HepG2 (cell line): ENCODE results near the gene FLRT2. TPM values are rescaled to one million over a fixed set of nuclear protein-coding genes. Genes with fewer than 3 reads are reported as not detected.

Experiments
- ATAC-seq: fragments of 200-7000 bp; cut with Tn5 transposase; 3 replicates; pipeline ENCODE4 v1.9.1; 2020; ENCODE audit warnings: mild to moderate bottlenecking, moderate library complexity
- BruUV-seq: library from RNA; stranded (reverse); fragments of 400-500 nt; replicated peaks from 2 replicates; lab custom pipeline; 2021; lab: Mats Ljungman, UMichigan
- CTCF ChIA-PET: fragments of 300-600 bp; formaldehyde crosslinking; extraction: SDS; loops from one replicate; lab custom pipeline; 2021; ENCODE audit warnings: low total read pairs, inconsistent platforms, low intra/inter-chr PET ratio; lab: Yijun Ruan, JAX
- POLR2A ChIA-PET: fragments of 350-600 bp; sonication (Branson Sonifier 250); formaldehyde crosslinking; loops from one replicate; lab custom pipeline; 2020; ENCODE audit warnings: antibody characterized with exemption, inconsistent platforms; lab: Yijun Ruan, JAX
- DNase-seq: peaks from one replicate; pipeline ENCODE4 v3.0.0-alpha.2; 2015; ENCODE audit warnings: low spot score
- FAIRE-seq: peaks from 3 replicates; lab custom pipeline; 2011; peaks lifted over from hg19 to GRCh38; lab: Jason Lieb, UNC
- H2AFZ ChIP-seq: one replicate; pipeline ENCODE4 v1.6.1; 2011; ENCODE audit warnings: low read length, inconsistent platforms
- H3K27ac ChIP-seq: fragments of 300-600 bp; 3 replicates; pipeline ENCODE4 v1.8.0; 2011; ENCODE audit warnings: mixed run types, mild to moderate bottlenecking, mixed read lengths, low read length, inconsistent platforms; ENCODE audit not compliant: insufficient read depth; ENCODE audit errors: extremely low read length
- H3K27me3 ChIP-seq, 2 experiments: fragments of 200-600 bp in 1 of 2; 2 replicates in 1 of 2; 3 replicates in 1 of 2; pipeline versions ENCODE4 v1.6.0 to v1.8.0; 2011; ENCODE audit warnings: low read length in 2 of 2, mild to moderate bottlenecking in 2 of 2, moderate library complexity in 2 of 2, inconsistent platforms in 1 of 2; ENCODE audit not compliant: insufficient read depth in 2 of 2, control insufficient read depth in 1 of 2
- H3K36me3 ChIP-seq, 2 experiments: fragments of 200-600 bp in 1 of 2; replicated peaks in 1 of 2; 2 replicates in 1 of 2; 3 replicates in 1 of 2; pipeline versions ENCODE4 v1.5.1 to v1.8.0; 2011; ENCODE audit warnings: low read length in 2 of 2, inconsistent platforms in 1 of 2; ENCODE audit not compliant: insufficient read depth in 2 of 2, control insufficient read depth in 1 of 2
- H3K4me1 ChIP-seq: 2 replicates; pipeline ENCODE4 v1.5.1; 2012; ENCODE audit warnings: low read length, inconsistent platforms; ENCODE audit not compliant: insufficient read depth
- H3K4me2 ChIP-seq: 2 replicates; pipeline ENCODE4 v1.6.0; 2011; ENCODE audit warnings: low read depth, low read length, inconsistent platforms
- H3K4me3 ChIP-seq, 3 experiments: fragments of 200-600 bp in 1 of 3; sonication (generic), shearing (Covaris generic) in 1 of 3; replicated peaks in 1 of 3; 2 replicates each; pipeline ENCODE4 v1.5.1; 2011 to 2016; ENCODE audit warnings: low read length in 3 of 3, inconsistent platforms in 2 of 3, low read depth in 2 of 3, mild to moderate bottlenecking in 2 of 3, control low read depth in 1 of 3, mixed read lengths in 1 of 3; ENCODE audit not compliant: insufficient read depth in 1 of 3
- H3K79me2 ChIP-seq: one replicate; pipeline ENCODE4 v1.6.1; 2011; ENCODE audit warnings: low read length, inconsistent platforms; ENCODE audit not compliant: insufficient read depth
- H3K9ac ChIP-seq: 2 replicates; pipeline ENCODE4 v1.6.0; 2011; ENCODE audit warnings: mild to moderate bottlenecking, low read depth, low read length, inconsistent platforms; ENCODE audit not compliant: insufficient read depth
- H3K9me3 ChIP-seq: 2 replicates; pipeline ENCODE4 v1.5.1; 2012; ENCODE audit warnings: mild to moderate bottlenecking, low read length
- H4K20me1 ChIP-seq: 2 replicates; pipeline ENCODE4 v1.6.0; 2011; ENCODE audit warnings: inconsistent platforms, mild to moderate bottlenecking, low read length, moderate library complexity; ENCODE audit not compliant: insufficient read depth
- BRF2 ChIP-seq: sonication (generic); formaldehyde crosslinking; IDR thresholded peaks from 2 replicates; pipeline ENCODE4 v1.8.1; 2022; ENCODE audit warnings: mild to moderate bottlenecking, missing genetic modification reagents
- FOXM1 ChIP-seq: sonication (generic); formaldehyde crosslinking; IDR thresholded peaks from 2 replicates; pipeline ENCODE4 v1.5.0; 2020; ENCODE audit warnings: missing genetic modification reagents
- HOMEZ ChIP-seq: IDR thresholded peaks from 2 replicates; pipeline ENCODE4 v1.6.1; 2016; ENCODE audit warnings: low read depth
- MLX ChIP-seq: IDR thresholded peaks from 2 replicates; pipeline ENCODE4 v1.6.1; 2016
- MXD4 ChIP-seq: IDR thresholded peaks from 2 replicates; pipeline ENCODE4 v1.6.1; 2016; ENCODE audit warnings: mild to moderate bottlenecking, missing biosample characterization, missing genetic modification reagents
- REPIN1 ChIP-seq: sonication (generic); formaldehyde crosslinking; IDR thresholded peaks from 2 replicates; pipeline ENCODE4 v1.8.0; 2022; ENCODE audit warnings: missing genetic modification reagents, low read depth, mild to moderate bottlenecking, borderline replicate concordance
- XRCC5 ChIP-seq: fragments of 200-400 bp; formaldehyde crosslinking; optimal IDR thresholded peaks from 2 replicates; pipeline ENCODE3; 2017; ENCODE audit warnings: mild to moderate bottlenecking, low read length
- ZMYM4 ChIP-seq: sonication (generic); formaldehyde crosslinking; IDR thresholded peaks from 2 replicates; pipeline ENCODE4 v1.8.1; 2023; ENCODE audit warnings: mild to moderate bottlenecking, missing genetic modification reagents
- ZNF143 ChIP-seq: sonication (generic); formaldehyde crosslinking; IDR thresholded peaks from 2 replicates; pipeline ENCODE4 v1.4.0; 2020; ENCODE audit warnings: missing genetic modification reagents
- ZNF274 ChIP-seq: sonication (generic); formaldehyde crosslinking; IDR thresholded peaks from 2 replicates; pipeline ENCODE4 v1.5.1; 2020; ENCODE audit warnings: mild to moderate bottlenecking, missing genetic modification reagents
- ZNF331 ChIP-seq: sonication (generic); formaldehyde crosslinking; IDR thresholded peaks from 2 replicates; pipeline ENCODE4 v1.4.0; 2020; ENCODE audit warnings: missing genetic modification reagents
- WGBS: methylation state at CpG from one replicate; pipeline ENCODE4 v1.1.6; 2017; ENCODE audit warnings: low lambda C conversion rate; 5-methylcytosine and 5-hydroxymethylcytosine counted together
- in situ Hi-C: cut with HindIII; loops from 2 replicates; pipeline ENCODE4 v1.10.0; 2017; ENCODE audit warnings: low pct_unique_long_range_greater_than_20kb; ENCODE audit not compliant: extremely low pct_ligation_motif_present
- intact Hi-C: fragments of 100-400 bp; cut with micrococcal nuclease; formaldehyde crosslinking; loops from one replicate; pipeline ENCODE4 v1.10.0; 2022; ENCODE audit not compliant: unreplicated experiment
- polyA plus RNA-seq, 8 experiments: library from polyadenylated mRNA; depleted of rRNA in 3 of 8; stranded (reverse) in 7 of 8; unstranded in 1 of 8; fragments of >200 nt; fragmentation: Illumina TruSeq in 4 of 8; extraction: Trizol in 4 of 8; gene quantifications; 2 replicates each; pipeline versions ENCODE4 v1.2.1 to v1.2.3, GENCODE V29; 2011 to 2016; ENCODE audit warnings: low read depth in 4 of 8, missing spikeins in 1 of 8, mixed read lengths in 1 of 8; ENCODE audit not compliant: insufficient read depth in 1 of 8
- total RNA-seq, 5 experiments: library from RNA; depleted of rRNA; stranded (reverse); fragments of >200 nt; fragmentation: Illumina TruSeq; extraction: Trizol; gene quantifications; 2 replicates each; pipeline ENCODE4 v1.2.3, GENCODE V29; 2016; ENCODE audit warnings: low read depth in 1 of 5
- TF ChIP-seq, protein P1 (sequence below): sonication (generic); formaldehyde crosslinking; IDR thresholded peaks from 2 replicates; pipeline ENCODE4 v1.8.1; 2023; ENCODE audit warnings: mild to moderate bottlenecking, moderate library complexity, missing genetic modification reagents

FLRT2 gene
- total and polyA plus RNA-seq, 2 of the 13 experiments (the other 11 are each of a cell fraction or from before 2014, with no cell fraction given) = not detected

GRCh38 chr14:85519661-85520305 lies 10.2 kb upstream of the FLRT2 start (continued):
- TF ChIP-seq BRF2 (CRISPR knock-in tag) = peak; percentile 54; the same call in 1 of the 2 replicates
- no peak for TF ChIP-seq REPIN1 (CRISPR knock-in tag)
- peak; percentile 80 for TF ChIP-seq ZNF331 (CRISPR knock-in tag)
- TF ChIP-seq, protein P1, sequence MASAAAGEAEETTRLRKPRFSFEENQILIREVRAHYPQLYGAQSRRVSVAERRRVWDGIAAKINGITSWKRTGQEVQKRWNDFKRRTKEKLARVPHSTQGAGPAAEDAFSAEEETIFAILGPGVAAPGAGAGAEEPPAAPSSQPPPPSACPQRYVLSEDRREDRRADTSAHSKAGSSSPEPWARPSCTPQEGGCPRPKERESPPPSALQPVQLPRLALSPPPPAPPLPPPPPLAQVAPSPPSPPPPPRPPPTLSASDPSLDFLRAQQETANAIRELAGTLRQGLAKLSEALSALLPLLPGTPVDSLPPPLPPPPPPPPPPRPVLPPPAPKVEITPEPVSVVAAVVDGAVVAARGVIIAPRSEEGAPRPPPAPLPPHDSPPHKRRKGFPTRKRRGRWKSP (CRISPR knock-in tag) = no peak
- TF ChIP-seq MLX (CRISPR knock-in tag) = peak; percentile 78; the same call in 1 of the 2 replicates
- TF ChIP-seq ZMYM4 (CRISPR knock-in tag) = peak; percentile 77

GRCh38 chr14:85520581-85520980 lies 9.4 kb upstream of the FLRT2 start:
- no peaks in the 10 kb centered on the region for H3K36me3 ChIP-seq
- CTCF ChIA-PET = no interaction called here
- POLR2A ChIA-PET = no interaction called here
- TF ChIP-seq FOXM1 (CRISPR knock-in tag) (no peak), XRCC5 (no peak), ZNF274 (no peak), HOMEZ (no peak), ZNF143 (CRISPR knock-in tag) (no peak), MXD4 (CRISPR knock-in tag) (no peak)
- H3K27ac ChIP-seq = peak overlapping the region; percentile 17
- no peaks in the 10 kb centered on the region; the same call in 1 of the 2 replicates for H3K9me3 ChIP-seq
- in situ Hi-C loops = loop anchor here (10.0 kb wide), 1 partner anchor 106 kb away; no protein-coding TSS in a partner anchor
- no peak overlapping the region for H3K9ac ChIP-seq
- no peak overlapping the region for H3K4me2 ChIP-seq
- intact Hi-C loops = loop anchor here (1.0 to 10.0 kb wide), 2 partner anchors 38 to 326 kb away; no protein-coding TSS in a partner anchor
- H3K4me1 ChIP-seq = peaks cover 30% of the 10 kb centered on the region
- WGBS = 48% methylated on average over 4 of the region's 4 CpGs
- ATAC-seq (no peak), FAIRE-seq (no peak), DNase-seq (no peak)
- no TSS peak for BruUV-seq
- no peak overlapping the region for H2AFZ ChIP-seq
- H3K79me2 ChIP-seq = no peaks in the 10 kb centered on the region
- no peaks in the 10 kb centered on the region for H4K20me1 ChIP-seq
- no peaks in the 10 kb centered on the region for H3K27me3 ChIP-seq
- H3K4me3 ChIP-seq = no peak overlapping the region
